CD4-positive, alpha-beta T cell treated with Interleukin-4 for 1 hour (primary cell): ENCODE measurements around the gene TIMP3.

Experiments used
- DNase-seq, 2 donors: peaks; one replicate each; pipeline ENCODE4 v3.0.0-alpha.2; 2020 to 2022

TIMP3 gene

GRCh38 chr22:32832174-32832573, 30.7 kb downstream of the TIMP3 start:
- no peak for DNase-seq

GRCh38 chr22:32836280-32837123, 35.0 kb downstream of the TIMP3 start:
- DNase-seq = no peak

- no peak for DNase-seq
Measured at GRCh38 chr22:32837142-32837541, 35.6 kb downstream of the TIMP3 start.

- no peak for DNase-seq
Measured at GRCh38 chr22:32837803-32838202, 36.3 kb downstream of the TIMP3 start.

GRCh38 chr22:32839831-32840584, 38.5 kb downstream of the TIMP3 start:
- no peak for DNase-seq

GRCh38 chr22:32841175-32841574, 39.7 kb downstream of the TIMP3 start:
- DNase-seq = no peak

- DNase-seq = no peak
Measured at GRCh38 chr22:32842486-32842885, 41.0 kb downstream of the TIMP3 start.

GRCh38 chr22:32843300-32843699, 41.8 kb downstream of the TIMP3 start:
- no peak for DNase-seq

- DNase-seq = no peak
Measured at GRCh38 chr22:32844251-32844650, 42.7 kb downstream of the TIMP3 start.

- DNase-seq = no peak
Measured at GRCh38 chr22:32846780-32847491, 45.4 kb downstream of the TIMP3 start.

GRCh38 chr22:32848226-32848625, 46.7 kb downstream of the TIMP3 start:
- DNase-seq = no peak

- DNase-seq = no peak
Measured at GRCh38 chr22:32849501-32849900, 48.0 kb downstream of the TIMP3 start.

GRCh38 chr22:32850157-32850556, 48.7 kb downstream of the TIMP3 start:
- no peak for DNase-seq

- DNase-seq = no peak
Measured at GRCh38 chr22:32850591-32851517, 49.3 kb downstream of the TIMP3 start.

- no peak for DNase-seq
Measured at GRCh38 chr22:32852395-32853251, 51.1 kb downstream of the TIMP3 start.

GRCh38 chr22:32853662-32854061, 52.2 kb downstream of the TIMP3 start:
- DNase-seq = no peak

- DNase-seq = no peak
Measured at GRCh38 chr22:32854351-32854804, 52.9 kb downstream of the TIMP3 start.

GRCh38 chr22:32855045-32855756, 53.7 kb downstream of the TIMP3 start:
- DNase-seq = no peak

GRCh38 chr22:32858121-32858703, 56.7 kb downstream of the TIMP3 start:
- no peak for DNase-seq

GRCh38 chr22:32858957-32859356, 57.5 kb downstream of the TIMP3 start:
- DNase-seq = no peak
